Osteoblast (primary cell): ENCODE data around the gene CBX1. TPM values are rescaled to one million over a fixed set of nuclear protein-coding genes. Genes with fewer than 3 reads are reported as not detected.

ENCODE experiments used
- DNase-seq: peaks from one replicate; pipeline ENCODE4 v3.0.0; 2011; ENCODE audit warnings: low spot score, mixed read lengths; ENCODE audit not compliant: insufficient read length; ENCODE audit errors: missing footprints
- H2AFZ ChIP-seq: 2 replicates; pipeline ENCODE4 v1.6.0; 2011; ENCODE audit warnings: mild to moderate bottlenecking, low read length
- H3K27ac ChIP-seq: 2 replicates; pipeline ENCODE4 v1.5.1; 2011; ENCODE audit warnings: mild to moderate bottlenecking, low read depth, low read length, moderate library complexity
- H3K27me3 ChIP-seq: 2 replicates; pipeline ENCODE4 v1.6.0; 2012; ENCODE audit warnings: mild to moderate bottlenecking, control low read depth, inconsistent platforms, low read length, moderate library complexity; ENCODE audit not compliant: insufficient read depth
- H3K36me3 ChIP-seq: 2 replicates; pipeline ENCODE4 v1.5.1; 2011; ENCODE audit warnings: mild to moderate bottlenecking, low read length, control low read depth, moderate library complexity; ENCODE audit not compliant: insufficient read depth
- H3K4me1 ChIP-seq: 2 replicates; pipeline ENCODE4 v1.5.1; 2011; ENCODE audit warnings: mild to moderate bottlenecking, low read length, control low read depth, moderate library complexity; ENCODE audit not compliant: insufficient read depth
- H3K4me2 ChIP-seq: 2 replicates; pipeline ENCODE4 v1.6.0; 2011; ENCODE audit warnings: mild to moderate bottlenecking, low read length; ENCODE audit not compliant: insufficient read depth
- H3K4me3 ChIP-seq: fragments of 200-600 bp; sonication (generic); 3 replicates; pipeline ENCODE4 v1.5.1; 2012; ENCODE audit warnings: mild to moderate bottlenecking, low read length, inconsistent platforms; ENCODE audit not compliant: insufficient read depth
- H3K79me2 ChIP-seq: 2 replicates; pipeline ENCODE4 v1.6.0; 2012; ENCODE audit warnings: mild to moderate bottlenecking, low read length, control low read depth, inconsistent platforms; ENCODE audit not compliant: insufficient read depth
- H3K9me3 ChIP-seq: 2 replicates; pipeline ENCODE4 v1.5.1; 2011; ENCODE audit warnings: low read depth, low read length, control low read depth
- H4K20me1 ChIP-seq: 2 replicates; pipeline ENCODE4 v1.6.0; 2012; ENCODE audit warnings: mild to moderate bottlenecking, low read length, control low read depth; ENCODE audit not compliant: insufficient read depth
- total RNA-seq: library from RNA; depleted of rRNA; stranded (reverse); fragments of >200 nt; gene quantifications from 2 replicates; pipeline ENCODE4 v1.2.3, GENCODE V29; 2012
- TF ChIP-seq, protein P1 (sequence below): IDR thresholded peaks from 2 replicates; pipeline ENCODE4 v1.5.1; 2011; ENCODE audit warnings: mild to moderate bottlenecking, low read depth, low read length, moderate library complexity; ENCODE audit errors: extremely low read depth

Gene CBX1
- total RNA-seq, 1 donor = 30.0 TPM

DNA sequence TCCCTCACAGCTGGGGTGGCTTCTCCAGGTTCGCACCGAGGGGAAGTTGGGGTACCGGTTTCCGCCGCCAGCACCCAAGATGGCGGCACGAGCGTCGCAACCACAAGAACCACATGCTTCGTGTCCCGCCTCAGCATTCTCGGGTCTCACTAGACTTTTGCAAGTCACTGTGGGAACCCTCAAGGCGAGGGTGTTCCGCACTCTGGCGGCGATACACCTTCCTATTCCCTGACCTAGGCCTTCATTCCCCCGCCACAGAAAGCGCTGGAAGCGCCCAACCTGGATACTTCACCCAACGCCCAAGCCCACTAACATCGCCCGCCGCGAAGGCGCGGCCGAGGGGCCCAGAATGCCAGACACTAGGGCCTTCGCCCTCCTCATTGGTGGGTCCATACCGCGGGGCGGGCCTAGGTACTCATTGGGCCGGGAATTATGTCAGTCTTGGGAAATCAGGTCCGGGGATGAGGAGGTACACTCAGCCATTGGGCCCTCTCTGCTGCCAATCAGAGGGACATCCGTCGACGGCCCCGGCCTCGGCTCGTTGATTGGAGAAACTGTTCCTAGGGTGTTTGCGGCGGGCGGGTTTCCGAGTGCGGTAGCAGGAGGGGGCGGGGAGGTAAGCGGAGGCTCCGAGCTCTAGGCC lies 53.4 kb downstream of the CBX1 start, which contains the start of gene NFE2L1:
Gene NFE2L1, plus strand, starts transcription at position 619 of the 643 bp plus-strand sequence. CDS start 2,760 bp downstream, outside the sequence.
- Histone ChIP-seq H3K79me2 (peaks cover 50% of the 10 kb centered on the region), H4K20me1 (peaks cover 24% of the 10 kb centered on the region), H3K4me3 (peak within 1 kb of the TSS; percentile 84), H3K9me3 (no peaks in the 10 kb centered on the region), H3K27ac (peak within 1 kb of the TSS; percentile 98), H3K27me3 (no peaks in the 10 kb centered on the region), H3K36me3 (peaks cover 8% of the 10 kb centered on the region), H2AFZ (peak within 1 kb of the TSS; percentile 84), H3K4me1 (peaks cover 69% of the 10 kb centered on the region), H3K4me2 (peak within 1 kb of the TSS; percentile 100)
- peak; percentile 97 for DNase-seq
- TF ChIP-seq, protein P1, sequence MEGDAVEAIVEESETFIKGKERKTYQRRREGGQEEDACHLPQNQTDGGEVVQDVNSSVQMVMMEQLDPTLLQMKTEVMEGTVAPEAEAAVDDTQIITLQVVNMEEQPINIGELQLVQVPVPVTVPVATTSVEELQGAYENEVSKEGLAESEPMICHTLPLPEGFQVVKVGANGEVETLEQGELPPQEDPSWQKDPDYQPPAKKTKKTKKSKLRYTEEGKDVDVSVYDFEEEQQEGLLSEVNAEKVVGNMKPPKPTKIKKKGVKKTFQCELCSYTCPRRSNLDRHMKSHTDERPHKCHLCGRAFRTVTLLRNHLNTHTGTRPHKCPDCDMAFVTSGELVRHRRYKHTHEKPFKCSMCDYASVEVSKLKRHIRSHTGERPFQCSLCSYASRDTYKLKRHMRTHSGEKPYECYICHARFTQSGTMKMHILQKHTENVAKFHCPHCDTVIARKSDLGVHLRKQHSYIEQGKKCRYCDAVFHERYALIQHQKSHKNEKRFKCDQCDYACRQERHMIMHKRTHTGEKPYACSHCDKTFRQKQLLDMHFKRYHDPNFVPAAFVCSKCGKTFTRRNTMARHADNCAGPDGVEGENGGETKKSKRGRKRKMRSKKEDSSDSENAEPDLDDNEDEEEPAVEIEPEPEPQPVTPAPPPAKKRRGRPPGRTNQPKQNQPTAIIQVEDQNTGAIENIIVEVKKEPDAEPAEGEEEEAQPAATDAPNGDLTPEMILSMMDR = no peak

DNA sequence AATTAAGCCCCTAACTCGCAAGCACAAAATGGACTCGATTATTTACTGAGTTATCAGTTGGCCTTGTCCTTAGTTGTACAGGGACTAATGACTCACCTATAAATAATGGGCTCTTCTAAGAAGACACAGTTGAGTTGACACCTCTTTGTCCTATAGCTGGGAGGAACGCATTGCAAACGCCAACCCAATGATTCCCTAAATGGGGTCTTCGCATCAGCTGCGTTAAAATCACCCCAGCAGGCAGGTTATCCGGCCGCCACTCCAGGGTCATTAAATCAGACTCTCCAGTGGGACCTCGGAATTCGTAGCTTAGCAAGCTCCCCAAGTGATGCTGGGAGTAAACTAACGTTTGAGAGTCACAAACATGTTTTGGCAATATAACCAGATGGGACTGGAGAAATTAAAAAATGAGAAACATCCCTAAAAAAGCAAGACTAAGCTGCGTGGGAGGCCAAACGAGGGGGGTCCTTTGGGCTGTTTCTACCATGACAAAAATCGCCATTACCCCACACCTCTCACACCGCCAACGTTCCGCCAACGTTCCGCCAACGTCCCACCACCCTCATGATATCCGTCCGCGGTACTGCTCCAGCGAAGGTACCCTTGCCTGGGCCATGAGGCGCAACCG lies 54.1 kb downstream of the CBX1 start:
- peak; percentile 83 for DNase-seq
- peaks cover 44% of the 10 kb centered on the region for H3K79me2 ChIP-seq
- peak overlapping the region; percentile 96 for H3K4me2 ChIP-seq
- H3K27ac ChIP-seq = peak overlapping the region; percentile 98
- H3K9me3 ChIP-seq = no peaks in the 10 kb centered on the region
- TF ChIP-seq, protein P1 = no peak
- peaks cover 17% of the 10 kb centered on the region for H4K20me1 ChIP-seq
- H3K27me3 ChIP-seq = no peaks in the 10 kb centered on the region
- H3K4me1 ChIP-seq = peaks cover 64% of the 10 kb centered on the region
- peak overlapping the region; percentile 84 for H3K4me3 ChIP-seq
- peaks cover 8% of the 10 kb centered on the region for H3K36me3 ChIP-seq
- H2AFZ ChIP-seq = peak overlapping the region; percentile 84

DNA sequence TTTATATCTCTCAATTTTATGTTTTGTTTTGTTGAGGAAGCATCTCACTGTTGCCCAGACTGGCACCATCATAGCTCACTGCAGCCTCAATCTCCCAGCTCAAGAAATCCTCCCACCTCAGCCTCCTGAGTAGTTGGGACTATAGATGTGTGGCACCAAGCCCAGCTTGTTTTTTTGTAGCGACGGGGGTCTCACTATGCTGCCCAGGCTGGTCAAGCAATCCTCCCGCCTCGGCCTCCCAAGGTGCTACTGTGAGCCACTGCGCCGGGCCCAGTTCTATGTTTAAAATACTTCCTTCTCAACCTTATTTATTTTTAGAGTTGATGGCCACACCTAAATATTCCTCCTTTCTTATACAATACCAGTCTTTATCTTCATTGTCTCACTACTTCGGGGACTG lies 55.0 kb downstream of the CBX1 start:
- Histone ChIP-seq H2AFZ (no peak overlapping the region), H3K4me1 (peaks cover 54% of the 10 kb centered on the region), H3K36me3 (peaks cover 7% of the 10 kb centered on the region), H3K27me3 (no peaks in the 10 kb centered on the region), H3K9me3 (no peaks in the 10 kb centered on the region), H3K79me2 (peaks cover 39% of the 10 kb centered on the region), H3K4me3 (peak overlapping the region; percentile 84), H4K20me1 (peaks cover 10% of the 10 kb centered on the region), H3K4me2 (peak overlapping the region; percentile 96), H3K27ac (peak overlapping the region; percentile 98)
- no peak for DNase-seq
- TF ChIP-seq, protein P1 = no peak

DNA sequence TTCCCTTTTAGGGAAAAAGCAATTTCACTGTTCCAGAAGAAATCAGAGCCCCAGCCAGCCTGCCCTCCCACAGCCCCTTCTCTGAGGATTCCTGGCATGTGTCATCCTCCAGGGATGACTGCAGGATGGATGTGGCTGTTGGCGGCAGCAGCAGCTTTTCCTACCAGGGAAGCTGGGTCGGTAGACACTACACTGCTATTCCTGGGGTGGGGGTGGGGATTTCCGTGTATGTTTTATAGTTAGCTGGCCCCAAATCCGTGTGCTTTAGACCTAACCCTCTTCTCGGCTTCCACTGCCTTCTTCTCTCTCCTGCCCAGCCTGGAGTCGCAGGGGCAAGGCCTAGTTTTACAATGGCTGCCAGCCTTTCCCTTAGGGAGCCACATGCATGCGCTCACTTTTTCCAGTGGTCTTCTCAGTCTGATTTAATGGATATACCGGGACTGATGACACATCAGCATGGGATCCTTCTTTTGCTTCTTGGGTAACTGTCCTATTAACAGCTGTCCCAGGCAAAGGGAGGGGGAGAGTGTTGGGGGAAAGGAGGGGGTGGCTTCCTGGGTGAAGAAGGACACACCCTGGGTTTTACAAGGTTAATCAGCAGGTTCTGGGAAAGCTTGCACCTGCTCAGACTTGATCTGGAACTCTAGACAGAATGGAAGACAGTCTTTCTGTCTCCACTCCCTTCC lies 55.8 kb downstream of the CBX1 start:
- TF ChIP-seq, protein P1 = no peak
- Histone ChIP-seq H3K4me1 (peaks cover 46% of the 10 kb centered on the region), H3K36me3 (no peaks in the 10 kb centered on the region), H3K27me3 (no peaks in the 10 kb centered on the region), H3K79me2 (peaks cover 31% of the 10 kb centered on the region), H3K4me2 (peak overlapping the region; percentile 45), H3K4me3 (peak overlapping the region; percentile 6), H3K9me3 (no peaks in the 10 kb centered on the region), H4K20me1 (peaks cover 1% of the 10 kb centered on the region), H2AFZ (peak overlapping the region; percentile 77), H3K27ac (peak overlapping the region; percentile 82)
- DNase-seq = peak; percentile 86
